NCI-H2196 (cell line): ENCODE results near the gene DNAI1.
"Not testable (repeated sequence)": the region's sequence is repeated elsewhere in the genome, so short reads cannot be mapped to it uniquely, and the experiment has no call there.

Experiments used
- DNase-seq: peaks from one replicate; lab custom pipeline; 2025; ENCODE audit not compliant: unreplicated experiment; lab: John Stamatoyannopoulos, UW

The DNAI1 gene

DNA sequence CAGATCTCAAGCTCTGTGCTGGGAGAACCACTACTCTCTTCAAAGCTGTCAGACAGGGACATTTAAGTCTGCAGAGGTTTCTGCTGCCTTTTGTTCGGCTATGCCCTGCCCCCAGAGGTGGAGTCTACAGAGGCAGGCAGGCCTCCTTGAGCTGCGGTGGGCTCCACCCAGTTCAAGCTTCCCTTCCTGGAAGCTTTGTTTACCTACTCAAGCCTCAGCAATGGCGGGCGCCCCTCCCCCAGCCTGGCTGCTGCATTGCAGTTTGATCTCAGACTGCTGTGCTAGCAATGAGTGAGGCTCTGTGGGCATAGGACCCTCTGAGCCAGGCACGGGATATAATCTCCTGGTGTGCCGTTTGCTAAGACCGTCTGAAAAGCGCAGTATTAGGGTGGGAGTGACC is 73.4 kb downstream of the DNAI1 start:
- not testable (repeated sequence) for DNase-seq

DNA sequence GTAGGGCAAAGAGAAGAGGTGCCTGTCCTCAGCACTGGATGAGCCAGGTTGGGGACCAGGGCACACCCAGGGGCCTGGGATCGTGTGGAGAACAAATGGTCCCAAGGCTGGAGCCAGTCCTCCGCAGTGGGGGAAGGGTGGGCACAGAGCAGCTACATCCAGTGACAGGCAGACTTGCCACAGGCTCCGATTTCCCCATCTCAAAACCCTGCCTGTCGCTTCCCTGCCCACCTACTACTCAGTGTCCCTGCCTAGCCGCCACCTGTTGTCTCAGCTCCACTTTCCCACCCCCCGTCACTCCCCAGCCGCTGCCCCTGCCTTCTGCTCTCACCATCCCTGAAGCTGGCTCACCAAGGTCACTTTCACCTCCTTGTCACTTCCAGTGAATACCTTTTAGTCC is 78.1 kb downstream of the DNAI1 start:
- no peak for DNase-seq

DNA sequence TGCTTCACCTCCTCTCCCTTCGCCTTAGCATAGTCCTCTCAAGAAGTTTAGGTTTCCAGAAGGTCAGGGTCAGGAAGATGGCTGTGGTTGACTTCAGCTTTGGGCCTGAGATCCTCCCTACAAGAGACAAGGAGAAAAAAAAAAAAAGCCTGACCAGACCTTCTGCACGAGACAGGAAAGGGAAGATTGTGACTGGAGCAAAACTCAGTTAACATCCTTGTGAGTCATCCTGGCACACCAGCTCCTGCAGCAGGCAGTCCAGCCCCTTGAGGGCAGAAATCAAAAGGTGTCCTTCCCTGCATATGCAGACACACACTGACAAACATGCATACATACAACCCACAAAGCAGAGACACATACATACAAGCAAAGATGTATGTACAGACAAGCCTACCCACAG is 82.2 kb downstream of the DNAI1 start:
- no peak for DNase-seq

DNA sequence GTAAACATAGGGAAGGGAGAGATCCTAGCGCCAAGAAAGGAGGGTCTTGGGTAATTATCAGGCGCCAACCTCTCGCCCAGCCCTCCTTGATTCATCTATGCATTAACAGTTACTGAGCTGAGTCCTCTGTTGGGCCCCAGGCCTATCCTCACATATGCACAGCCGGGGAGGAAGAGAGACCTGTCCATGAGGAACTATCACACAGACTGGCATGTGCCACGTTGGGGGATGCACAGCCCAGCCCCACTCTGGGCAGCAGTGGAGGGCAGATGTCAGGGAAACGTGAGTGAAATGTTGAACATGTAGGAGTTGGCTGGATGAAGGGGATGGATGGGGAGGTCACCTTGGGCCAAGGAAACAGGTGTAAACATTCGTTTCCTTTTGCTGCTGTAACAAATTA is 82.9 kb downstream of the DNAI1 start:
- DNase-seq = no peak

DNA sequence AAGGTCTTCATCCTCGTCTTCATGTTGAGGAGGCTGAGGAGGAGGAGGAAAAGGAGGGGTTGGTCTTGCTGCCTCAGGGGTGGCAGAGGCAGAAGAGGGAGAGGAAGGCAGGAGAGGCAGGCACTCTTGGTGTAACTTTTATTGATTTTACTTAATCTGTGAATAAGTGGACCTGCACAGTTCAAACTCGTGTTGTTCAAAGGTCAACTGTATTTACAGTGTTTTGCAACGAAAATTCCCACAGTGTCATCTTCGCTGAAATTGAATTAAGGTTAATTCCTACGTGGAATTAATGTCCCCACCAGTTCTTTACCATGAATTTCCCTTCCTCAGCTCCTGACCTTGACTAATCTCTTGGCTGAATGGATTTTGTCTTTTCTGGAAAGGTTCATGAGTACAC is 85.4 kb downstream of the DNAI1 start:
- no peak for DNase-seq

DNA sequence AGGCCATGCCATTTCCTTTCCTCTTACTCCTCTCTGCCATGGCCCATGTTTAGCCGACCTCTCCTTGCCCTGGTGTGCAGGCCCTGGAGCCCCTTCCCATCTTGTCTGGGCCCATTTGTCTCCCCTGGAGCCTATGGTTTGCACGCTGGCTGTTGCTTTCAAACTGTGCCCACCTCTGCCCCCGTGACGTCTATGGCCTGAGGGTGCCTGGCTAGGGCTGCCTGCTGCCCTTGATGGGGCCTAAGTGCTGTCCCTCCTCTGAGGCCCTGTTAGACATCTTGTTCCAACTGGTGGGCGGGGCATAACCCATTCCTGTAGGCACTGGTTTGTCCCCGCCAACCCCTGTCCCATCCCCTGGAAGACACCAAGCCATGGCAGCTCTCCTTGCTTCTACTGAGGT is 86.9 kb downstream of the DNAI1 start:
- DNase-seq = no peak

DNA sequence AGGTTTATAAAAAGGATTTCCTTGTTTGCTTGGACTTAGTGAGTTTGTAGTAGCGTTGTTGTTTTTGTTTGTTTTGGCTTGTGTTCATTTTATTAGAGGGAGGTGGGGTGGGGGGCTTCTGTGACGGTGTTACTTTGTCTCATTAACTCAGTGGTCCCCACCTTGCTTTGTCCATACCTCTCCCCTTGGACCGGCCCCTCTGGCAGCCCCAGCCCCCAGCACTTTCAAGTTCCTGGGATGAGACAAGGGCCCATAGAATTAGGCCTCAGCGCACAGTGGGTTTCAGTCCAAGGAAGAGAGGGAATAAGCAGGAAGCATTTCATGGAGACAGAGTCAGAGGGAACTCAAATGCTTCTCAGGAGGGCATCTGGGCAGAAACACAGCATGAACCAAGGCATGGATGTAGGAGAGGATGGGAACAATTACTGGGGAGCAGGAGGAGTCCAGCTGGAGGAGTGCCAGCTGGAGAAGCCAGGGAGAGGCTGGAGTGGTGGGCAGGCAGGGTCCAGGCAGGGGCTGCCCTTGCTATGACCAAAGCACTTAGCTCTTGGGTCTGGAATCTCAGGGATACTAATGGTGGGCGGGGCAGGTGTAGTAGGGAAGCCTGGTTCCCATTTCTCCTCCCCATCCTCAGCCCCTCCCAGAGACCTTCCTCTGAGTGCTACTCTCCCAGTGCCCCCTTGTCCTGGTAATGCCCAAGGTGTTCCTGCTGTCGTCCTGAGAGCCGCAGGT is 87.7 kb downstream of the DNAI1 start:
- DNase-seq = no peak

DNA sequence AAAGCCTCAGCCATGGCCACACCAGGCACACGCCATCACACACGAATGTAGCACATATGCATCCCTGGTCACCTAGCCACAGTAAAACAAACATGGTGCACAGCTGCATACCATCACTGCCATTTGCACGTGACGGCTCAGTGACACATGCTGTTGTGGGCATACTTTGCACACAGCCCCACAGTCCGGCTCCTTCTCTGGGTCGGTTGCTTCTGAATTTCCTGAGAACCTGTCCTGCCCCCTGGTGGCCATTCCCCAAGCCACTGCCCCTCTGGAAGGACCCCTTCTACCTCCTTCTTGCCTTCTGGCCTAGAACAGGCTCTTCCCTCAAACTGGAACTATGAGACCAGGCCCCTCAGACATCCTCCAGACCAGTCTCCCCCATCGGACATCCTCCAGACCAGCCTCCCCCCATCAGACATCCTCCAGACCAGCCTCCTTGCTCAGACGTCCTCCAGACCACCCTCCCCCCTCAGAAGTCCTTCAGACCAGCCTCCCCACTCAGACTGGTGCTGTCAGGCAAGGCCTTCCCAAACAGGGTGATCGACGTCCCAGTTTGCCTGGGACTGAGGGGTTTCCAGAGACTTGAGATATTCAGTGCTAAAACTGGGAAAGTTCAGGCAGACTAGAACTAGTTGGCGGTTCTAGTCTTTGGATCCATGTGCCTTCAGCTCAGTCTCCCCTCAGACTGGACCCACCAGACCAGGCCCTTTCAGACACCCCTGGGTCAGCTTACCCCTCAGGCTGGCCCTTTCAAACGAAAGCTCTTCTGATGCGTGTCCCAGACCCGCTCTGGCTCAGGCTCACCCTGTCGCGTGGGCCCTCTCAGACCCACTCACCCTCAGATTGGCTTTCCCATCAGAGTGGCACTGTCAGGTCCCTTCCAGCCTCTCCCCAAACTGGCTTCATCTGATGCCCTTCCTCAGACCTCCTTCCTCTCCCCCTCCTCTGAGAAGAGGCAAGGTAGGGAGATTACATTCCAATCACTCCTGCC is 88.5 kb downstream of the DNAI1 start:
- DNase-seq = peak; percentile 61

DNA sequence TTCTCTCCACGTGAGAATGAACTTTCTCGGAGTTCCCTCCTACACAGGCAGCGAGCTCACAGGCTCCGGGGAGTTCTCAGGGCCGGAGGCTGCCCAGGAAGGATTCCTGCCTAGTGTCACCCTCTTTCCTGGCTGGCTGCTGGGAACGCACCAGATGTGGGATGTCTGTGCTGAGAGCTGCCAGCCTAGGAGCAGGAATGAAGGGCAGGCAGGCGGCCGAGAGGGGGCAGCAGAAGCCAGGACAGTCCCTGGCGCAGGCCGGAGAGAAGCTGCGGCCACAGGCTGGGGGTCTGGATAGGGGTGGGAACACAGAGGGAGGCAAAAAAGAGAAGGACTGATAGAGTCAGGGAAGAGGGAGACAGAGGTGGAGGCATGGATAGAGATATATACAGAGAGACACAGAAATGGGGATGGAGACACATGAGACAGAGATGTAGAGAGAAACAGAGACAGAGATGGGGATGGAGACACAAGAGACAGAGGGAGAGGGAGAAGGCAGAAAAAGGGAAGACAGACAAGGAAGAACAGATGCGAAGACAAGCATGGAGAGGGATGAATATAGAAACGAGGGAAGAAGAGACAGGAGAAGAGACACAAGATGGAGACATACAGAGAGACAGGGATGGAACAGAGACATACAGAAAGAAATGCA is 89.5 kb downstream of the DNAI1 start:
- peak; percentile 22 for DNase-seq

DNA sequence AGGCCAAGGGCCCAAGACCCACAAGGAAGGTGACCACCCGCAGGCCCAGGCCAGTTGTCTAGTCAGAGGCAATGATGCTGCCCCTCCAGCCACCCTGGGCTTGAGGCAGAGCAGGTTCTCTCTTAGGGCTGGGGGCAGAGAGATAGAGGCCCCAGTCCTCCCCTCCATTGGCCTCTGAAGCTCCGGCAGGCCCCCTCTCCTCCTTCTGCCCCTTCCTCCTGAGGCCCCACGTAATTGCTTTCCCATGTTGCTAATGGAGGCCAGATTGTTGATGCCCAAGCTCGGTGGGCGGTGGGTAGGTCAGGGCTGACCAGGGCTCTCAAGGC is 90.8 kb downstream of the DNAI1 start:
- no peak for DNase-seq

DNA sequence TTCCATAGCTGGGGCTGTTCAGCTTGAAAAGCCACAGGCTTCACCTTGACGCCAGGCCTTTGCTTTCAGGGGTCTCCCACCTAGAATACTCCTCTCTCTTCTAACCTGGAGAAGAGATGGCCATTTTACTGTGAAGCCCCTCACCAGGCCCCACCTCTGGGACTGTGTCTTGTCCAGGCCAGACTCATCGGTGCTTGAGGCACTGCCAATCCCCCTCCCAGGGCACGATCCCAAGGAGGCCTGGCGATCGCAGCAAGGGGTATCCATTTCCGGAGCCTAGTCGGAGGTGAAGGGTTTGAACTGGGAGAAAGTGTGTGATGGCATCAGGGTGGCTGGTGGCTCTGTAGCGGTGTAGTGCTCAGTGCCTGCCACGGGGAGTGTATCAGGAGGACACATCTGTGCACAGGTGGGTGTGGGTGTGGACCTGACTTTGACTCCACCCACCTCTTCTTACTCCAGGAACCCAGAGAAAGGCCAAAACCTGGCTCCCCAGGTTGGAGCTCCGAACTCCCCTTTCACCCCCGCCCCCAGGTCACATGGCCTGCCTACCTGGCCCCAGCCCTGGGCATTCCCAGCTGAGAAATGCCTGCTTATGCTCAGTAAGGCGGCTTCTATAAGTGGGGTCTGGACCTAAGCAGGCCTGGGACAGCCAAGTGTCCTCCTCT is 91.5 kb downstream of the DNAI1 start:
- DNase-seq = no peak

DNA sequence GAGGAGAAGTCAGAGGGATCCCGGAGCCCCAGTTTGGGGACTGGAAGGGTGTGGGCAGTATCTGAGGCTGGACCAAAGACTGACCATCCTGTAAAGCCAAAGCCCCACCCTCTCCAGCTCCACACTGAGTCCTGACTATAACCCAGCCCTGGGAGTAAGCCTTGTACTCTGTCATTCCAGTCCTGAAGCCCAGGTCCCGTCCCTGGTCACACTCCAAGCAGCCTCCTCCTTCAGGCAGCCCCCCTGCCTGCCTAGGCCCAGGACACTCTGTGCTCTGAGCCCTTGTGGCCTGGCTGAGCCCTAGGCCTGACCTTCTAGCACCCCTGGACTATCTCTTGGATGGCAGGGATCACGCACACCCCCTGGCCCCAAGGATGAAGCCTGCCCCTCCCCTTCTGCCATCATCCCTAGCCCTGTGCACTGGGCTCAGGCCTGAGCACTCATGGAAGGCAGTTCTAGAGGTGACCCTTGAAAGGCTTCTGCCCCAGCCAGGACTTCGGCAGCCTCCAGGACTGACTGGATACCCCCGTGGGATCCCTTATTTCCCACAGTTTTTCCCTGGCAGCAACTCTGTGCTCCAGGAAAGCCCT is 92.2 kb downstream of the DNAI1 start:
- DNase-seq = no peak

DNA sequence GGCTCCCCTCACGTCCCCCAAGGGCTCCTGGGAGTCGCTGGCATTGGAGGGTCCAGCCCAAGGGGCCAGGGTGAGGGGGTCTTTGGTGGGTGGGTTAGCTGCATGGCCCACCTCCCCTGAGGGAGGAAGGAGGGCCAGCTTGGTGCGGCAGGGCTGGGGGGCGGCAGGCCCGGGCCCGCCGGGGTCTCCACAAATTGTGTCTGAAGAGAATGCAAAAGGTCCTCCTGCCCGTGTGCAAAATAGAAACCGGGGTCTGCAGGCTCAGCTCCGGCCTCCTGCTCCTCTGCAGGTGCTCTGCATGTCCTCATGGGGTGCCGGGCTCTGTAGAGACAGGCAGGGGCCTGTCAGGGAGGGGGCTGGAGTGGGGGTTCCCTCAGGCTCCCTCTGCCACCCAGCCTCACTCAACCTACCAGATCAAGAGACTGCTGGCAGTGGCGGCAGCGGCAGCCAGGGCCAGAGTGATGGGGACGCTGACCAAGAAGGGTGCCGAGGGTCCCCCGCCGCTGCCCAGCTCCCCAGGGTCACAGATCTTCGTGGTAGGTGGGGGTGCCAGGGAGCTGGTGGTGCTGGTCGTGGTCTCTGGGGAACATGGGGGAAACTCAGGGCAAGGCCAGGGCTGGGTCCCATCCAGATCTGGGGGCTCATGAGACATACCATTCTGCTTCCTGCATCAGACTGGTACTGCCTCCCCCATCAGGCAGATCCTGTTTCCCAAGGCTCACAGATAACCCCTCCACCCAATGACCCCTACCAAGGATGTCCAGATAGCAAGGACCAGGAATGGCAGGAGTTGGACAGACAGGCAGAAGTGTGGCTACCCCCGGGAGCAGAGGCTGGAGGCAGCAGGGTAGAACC is 93.4 kb downstream of the DNAI1 start:
- no peak for DNase-seq

DNA sequence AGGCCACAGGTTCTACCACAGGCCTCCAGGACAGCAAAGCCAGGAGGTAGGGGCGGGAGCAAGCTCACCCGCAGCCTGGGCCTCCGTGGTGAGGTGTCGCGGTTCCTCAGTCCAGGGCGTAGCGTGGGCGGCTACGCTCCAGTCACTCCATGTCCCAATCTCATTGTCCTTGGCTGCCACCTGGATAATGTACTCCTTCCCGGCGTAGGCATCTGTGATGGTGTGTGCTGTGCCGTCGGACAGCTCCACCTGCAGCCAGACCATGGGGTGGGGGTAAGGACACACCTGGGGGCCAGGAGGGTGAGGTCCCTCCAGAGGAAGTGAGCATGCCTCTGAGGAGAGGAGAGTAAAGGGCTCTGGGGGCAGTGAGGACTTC is 94.0 kb downstream of the DNAI1 start:
- DNase-seq = no peak

DNA sequence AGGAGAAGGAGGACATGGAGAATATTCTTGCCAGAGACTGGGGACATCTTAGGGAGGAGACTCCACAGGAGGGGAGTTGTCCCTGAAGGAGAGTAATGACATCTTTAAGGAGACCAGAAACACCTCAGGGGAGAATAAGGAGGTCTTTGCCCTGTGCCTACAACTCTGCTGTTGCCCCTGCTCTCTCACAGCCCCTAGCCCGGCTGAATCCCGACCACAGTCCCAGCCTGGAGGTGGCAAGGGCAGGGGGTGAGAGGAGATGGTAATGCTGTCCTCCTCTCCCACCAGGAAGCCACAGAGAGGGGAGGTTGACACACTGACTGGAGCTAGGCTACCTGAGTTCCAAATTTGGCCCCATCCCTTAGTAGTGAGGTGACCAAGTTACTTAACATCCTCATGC is 94.4 kb downstream of the DNAI1 start:
- DNase-seq = no peak

DNA sequence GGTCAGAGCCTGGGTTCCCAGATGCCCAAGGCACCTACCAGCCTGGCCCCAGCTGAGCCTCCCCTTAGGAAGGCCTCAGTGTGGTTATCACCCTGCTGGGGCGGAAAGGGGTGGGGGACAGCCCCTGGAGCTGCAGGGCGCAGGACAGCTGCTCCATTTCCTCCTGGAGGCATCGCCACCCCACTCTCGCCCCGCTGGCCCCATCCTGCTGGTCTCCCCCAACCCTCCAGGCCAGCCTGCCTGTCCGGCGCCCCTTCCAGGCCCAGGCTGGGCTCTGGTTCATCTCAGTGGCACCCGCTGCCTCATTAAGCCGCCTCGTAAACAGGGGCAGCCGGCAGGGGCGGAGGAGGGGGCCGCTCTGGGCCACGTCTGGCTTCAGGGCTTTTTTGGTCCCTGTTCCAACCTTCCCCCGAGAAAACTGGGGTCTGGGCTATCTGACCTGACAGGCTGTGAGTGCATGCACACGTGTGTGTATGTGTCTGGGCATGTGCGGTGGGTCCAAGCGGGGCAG is 95.0 kb downstream of the DNAI1 start:
- no peak for DNase-seq

DNA sequence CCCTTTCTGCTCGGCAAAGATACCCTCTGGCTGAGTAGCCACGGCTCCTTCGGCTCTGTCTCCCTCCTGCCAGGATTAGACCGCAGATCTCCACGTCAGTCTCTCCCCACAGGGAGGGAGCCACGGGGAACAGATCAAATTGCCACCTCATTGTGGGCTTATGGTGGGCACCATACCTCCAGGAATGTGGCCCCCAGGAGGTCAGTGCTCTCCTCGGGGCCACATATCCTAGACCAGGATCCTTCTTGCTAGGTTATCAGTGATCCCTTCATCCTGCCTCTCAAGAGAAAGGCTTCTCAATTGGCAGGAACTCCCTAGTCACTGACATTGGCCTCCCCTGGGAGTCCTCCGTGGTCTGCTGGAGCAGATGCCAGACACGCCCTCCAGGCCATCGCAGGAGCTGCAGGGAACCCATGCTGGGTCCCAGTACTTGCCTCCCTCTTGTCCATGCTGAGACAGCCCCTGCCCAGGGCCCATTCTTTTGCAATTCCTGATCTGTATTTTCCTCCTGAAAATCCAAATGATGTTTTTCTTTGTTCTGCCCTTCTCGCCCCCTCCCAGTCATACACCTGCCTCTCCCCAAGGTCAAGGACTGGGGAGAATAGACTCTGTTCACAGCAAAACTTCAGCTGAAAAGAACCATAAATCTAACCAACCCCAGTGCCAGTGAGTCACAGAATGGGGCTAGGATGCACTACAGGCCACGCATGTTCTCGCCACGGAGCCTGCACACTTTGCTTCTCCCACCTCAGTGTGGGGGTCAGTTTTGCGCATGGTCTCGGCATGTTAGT is 95.8 kb downstream of the DNAI1 start:
- peak; percentile 22 for DNase-seq

DNA sequence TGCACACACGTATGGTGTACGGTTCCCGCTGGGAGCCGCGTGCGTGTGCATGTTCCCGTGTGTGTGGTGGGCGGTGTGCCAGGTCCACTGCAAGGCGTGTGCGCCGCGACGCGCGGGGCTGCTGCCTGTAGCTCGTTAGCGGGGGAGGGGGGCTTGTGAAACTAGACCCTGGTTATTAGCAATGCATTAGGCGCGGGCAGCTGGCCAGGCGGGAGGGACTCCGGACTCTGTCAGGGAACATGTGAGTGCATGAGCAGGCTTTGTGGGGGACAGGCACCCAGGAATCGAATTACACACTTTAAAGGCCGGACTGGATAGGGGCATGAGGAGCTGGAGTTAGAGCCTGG is 96.4 kb downstream of the DNAI1 start:
- DNase-seq = no peak

DNA sequence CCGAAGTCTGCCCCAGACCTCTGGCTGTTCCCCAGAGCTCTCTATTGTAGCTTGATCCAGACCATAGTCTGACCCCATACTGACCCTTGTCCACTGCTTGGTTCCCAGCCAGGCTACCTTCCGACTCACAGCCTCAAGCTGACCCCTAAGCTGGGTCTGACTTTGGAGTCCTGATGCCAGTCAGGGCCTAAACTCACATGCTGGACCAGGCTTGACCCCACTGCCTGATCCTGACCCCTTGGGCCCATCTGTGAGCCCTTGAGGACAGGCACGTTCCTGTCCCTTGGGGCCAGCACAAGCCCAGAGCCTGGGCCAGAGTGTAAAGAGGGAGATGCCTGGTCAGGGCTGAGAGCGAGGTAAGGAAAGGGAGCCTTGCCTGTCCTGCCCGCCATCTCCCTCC is 96.9 kb downstream of the DNAI1 start:
- no peak for DNase-seq
